NB4 (cell line): ENCODE results near the gene DENND5B.

Experiments used
- DNase-seq: peaks from one replicate; pipeline ENCODE4 v3.0.0; 2010; ENCODE audit warnings: low read depth
- H3K4me3 ChIP-seq: one replicate; pipeline ENCODE4 v1.5.1; 2011; ENCODE audit warnings: mild to moderate bottlenecking, low read depth, low read length, moderate library complexity
- MYC ChIP-seq: IDR thresholded peaks from 2 replicates; pipeline ENCODE4 v1.6.1; 2011; ENCODE audit warnings: low read depth, low read length
- POLR2A ChIP-seq: IDR thresholded peaks from 2 replicates; pipeline ENCODE4 v1.6.1; 2011; ENCODE audit warnings: mild to moderate bottlenecking; ENCODE audit not compliant: insufficient read length; ENCODE audit errors: extremely low read depth
- TF ChIP-seq, protein P1 (sequence below): IDR thresholded peaks from 2 replicates; pipeline ENCODE4 v1.6.1; 2011; ENCODE audit warnings: low read depth, low read length
- TF ChIP-seq, protein P2 (sequence below): IDR thresholded peaks from one replicate; pipeline ENCODE4 v1.5.1; 2012; ENCODE audit warnings: low read depth, low read length

Gene DENND5B

DNA sequence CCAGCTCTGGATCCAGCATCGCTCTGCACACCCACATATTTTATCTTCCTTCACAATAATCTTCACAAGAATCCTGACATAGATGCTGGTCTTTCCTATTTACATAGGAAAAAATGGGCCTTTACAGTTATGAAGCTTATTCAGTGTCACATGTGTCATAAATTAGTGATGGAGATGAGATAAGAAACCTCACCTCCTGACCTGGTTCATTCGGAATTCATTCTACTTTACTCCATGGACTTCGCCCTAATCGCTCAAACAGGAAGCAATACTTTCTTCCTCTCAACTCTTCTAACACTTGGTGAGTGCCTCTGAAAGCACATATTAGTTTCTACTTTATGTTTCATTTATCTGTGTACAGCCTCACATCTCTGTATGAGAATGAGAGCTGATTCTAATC, 253.0 kb downstream of the DENND5B start:
- TF ChIP-seq, protein P1, sequence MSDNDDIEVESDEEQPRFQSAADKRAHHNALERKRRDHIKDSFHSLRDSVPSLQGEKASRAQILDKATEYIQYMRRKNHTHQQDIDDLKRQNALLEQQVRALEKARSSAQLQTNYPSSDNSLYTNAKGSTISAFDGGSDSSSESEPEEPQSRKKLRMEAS: no peak
- TF ChIP-seq MYC: no peak
- TF ChIP-seq POLR2A: no peak
- TF ChIP-seq, protein P2, sequence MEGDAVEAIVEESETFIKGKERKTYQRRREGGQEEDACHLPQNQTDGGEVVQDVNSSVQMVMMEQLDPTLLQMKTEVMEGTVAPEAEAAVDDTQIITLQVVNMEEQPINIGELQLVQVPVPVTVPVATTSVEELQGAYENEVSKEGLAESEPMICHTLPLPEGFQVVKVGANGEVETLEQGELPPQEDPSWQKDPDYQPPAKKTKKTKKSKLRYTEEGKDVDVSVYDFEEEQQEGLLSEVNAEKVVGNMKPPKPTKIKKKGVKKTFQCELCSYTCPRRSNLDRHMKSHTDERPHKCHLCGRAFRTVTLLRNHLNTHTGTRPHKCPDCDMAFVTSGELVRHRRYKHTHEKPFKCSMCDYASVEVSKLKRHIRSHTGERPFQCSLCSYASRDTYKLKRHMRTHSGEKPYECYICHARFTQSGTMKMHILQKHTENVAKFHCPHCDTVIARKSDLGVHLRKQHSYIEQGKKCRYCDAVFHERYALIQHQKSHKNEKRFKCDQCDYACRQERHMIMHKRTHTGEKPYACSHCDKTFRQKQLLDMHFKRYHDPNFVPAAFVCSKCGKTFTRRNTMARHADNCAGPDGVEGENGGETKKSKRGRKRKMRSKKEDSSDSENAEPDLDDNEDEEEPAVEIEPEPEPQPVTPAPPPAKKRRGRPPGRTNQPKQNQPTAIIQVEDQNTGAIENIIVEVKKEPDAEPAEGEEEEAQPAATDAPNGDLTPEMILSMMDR: no peak
- no peak for DNase-seq
- no peak overlapping the region for H3K4me3 ChIP-seq
